Osteocyte (in vitro differentiated cells): ENCODE results near the gene ZFP3. TPM values are rescaled to one million over a fixed set of nuclear protein-coding genes. Genes with fewer than 3 reads are reported as not detected.
A peak's percentile ranks its signal among the peaks of the same experiment; 100 is the strongest.
"Not testable (repeated sequence)": the region's sequence is repeated elsewhere in the genome, so short reads cannot be mapped to it uniquely, and the experiment has no call there.

Source experiments
- DNase-seq: peaks from one replicate; pipeline ENCODE4 v3.0.0; 2021; ENCODE audit warnings: mixed read lengths; ENCODE audit not compliant: unreplicated experiment; ENCODE audit errors: extremely low spot score
- H3K27ac Mint-ChIP-seq: one replicate; pipeline ENCODE4 v1.8.0; 2021; ENCODE audit warnings: mild to moderate bottlenecking, mixed read lengths; ENCODE audit not compliant: unreplicated experiment
- H3K27me3 Mint-ChIP-seq: one replicate; pipeline ENCODE4 v1.8.0; 2021; ENCODE audit warnings: mixed read lengths; ENCODE audit not compliant: unreplicated experiment
- H3K36me3 Mint-ChIP-seq: one replicate; pipeline ENCODE4 v1.8.0; 2021; ENCODE audit warnings: mixed read lengths; ENCODE audit not compliant: unreplicated experiment
- H3K4me1 Mint-ChIP-seq: one replicate; pipeline ENCODE4 v1.8.0; 2021; ENCODE audit warnings: mixed read lengths; ENCODE audit not compliant: unreplicated experiment
- H3K4me3 Mint-ChIP-seq: one replicate; pipeline ENCODE4 v1.8.0; 2021; ENCODE audit warnings: mild to moderate bottlenecking, moderate library complexity, mixed read lengths; ENCODE audit not compliant: unreplicated experiment
- H3K9me3 Mint-ChIP-seq: one replicate; pipeline ENCODE4 v1.8.0; 2021; ENCODE audit warnings: mixed read lengths; ENCODE audit not compliant: unreplicated experiment
- total RNA-seq: library from RNA; stranded (reverse); gene quantifications from 2 replicates; pipeline ENCODE4 v1.2.1, GENCODE V29; 2021
- TF ChIP-seq, protein P1 (sequence below): fragments of 200-600 bp; sonication (generic); IDR thresholded peaks from 2 replicates; pipeline ENCODE4 v1.5.0; 2021; ENCODE audit warnings: antibody characterized with exemption, mild to moderate bottlenecking, moderate library complexity

Gene ZFP3
- total RNA-seq, 1 donor from 2014 or later, result 0.78 TPM

- DNase-seq, result no peak
These were observed 60.6 kb downstream of the ZFP3 start for GRCh38 chr17:5138616-5139457.

GRCh38 chr17:5139458-5139732 lies 61.1 kb downstream of the ZFP3 start:
- Mint-ChIP-seq H3K27ac (no peak overlapping the region), H3K4me3 (no peak overlapping the region), H3K36me3 (no peaks in the 10 kb centered on the region), H3K9me3 (no peaks in the 10 kb centered on the region), H3K27me3 (peaks cover 9% of the 10 kb centered on the region), H3K4me1 (no peaks in the 10 kb centered on the region)
- TF ChIP-seq, protein P1, sequence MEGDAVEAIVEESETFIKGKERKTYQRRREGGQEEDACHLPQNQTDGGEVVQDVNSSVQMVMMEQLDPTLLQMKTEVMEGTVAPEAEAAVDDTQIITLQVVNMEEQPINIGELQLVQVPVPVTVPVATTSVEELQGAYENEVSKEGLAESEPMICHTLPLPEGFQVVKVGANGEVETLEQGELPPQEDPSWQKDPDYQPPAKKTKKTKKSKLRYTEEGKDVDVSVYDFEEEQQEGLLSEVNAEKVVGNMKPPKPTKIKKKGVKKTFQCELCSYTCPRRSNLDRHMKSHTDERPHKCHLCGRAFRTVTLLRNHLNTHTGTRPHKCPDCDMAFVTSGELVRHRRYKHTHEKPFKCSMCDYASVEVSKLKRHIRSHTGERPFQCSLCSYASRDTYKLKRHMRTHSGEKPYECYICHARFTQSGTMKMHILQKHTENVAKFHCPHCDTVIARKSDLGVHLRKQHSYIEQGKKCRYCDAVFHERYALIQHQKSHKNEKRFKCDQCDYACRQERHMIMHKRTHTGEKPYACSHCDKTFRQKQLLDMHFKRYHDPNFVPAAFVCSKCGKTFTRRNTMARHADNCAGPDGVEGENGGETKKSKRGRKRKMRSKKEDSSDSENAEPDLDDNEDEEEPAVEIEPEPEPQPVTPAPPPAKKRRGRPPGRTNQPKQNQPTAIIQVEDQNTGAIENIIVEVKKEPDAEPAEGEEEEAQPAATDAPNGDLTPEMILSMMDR, result no peak
- DNase-seq, result peak; percentile 76

More at GRCh38 chr17:5138616-5139457, 60.6 kb downstream of the ZFP3 start:
- Mint-ChIP-seq H3K9me3 (no peaks in the 10 kb centered on the region), H3K27me3 (peaks cover 7% of the 10 kb centered on the region), H3K4me1 (no peaks in the 10 kb centered on the region), H3K4me3 (no peak overlapping the region), H3K27ac (no peak overlapping the region), H3K36me3 (no peaks in the 10 kb centered on the region)
- TF ChIP-seq, protein P1, result no peak

GRCh38 chr17:5142877-5143276 lies 64.6 kb downstream of the ZFP3 start:
- not testable (repeated sequence) for H3K9me3 Mint-ChIP-seq

More at GRCh38 chr17:5142877-5143276, 64.6 kb downstream of the ZFP3 start:
- H3K4me3 Mint-ChIP-seq, DNase-seq, H3K36me3 Mint-ChIP-seq, H3K4me1 Mint-ChIP-seq, H3K27ac Mint-ChIP-seq: not testable (repeated sequence)
- H3K27me3 Mint-ChIP-seq, result peaks cover 30% of the 10 kb centered on the region

Other genes with a start within 250 kb of the ZFP3 start
- gene MINK1, start 245.1 kb upstream of the ZFP3 start, total RNA-seq, result 93.2 and 93.3 TPM in 2 replicates
- 0.78 and 1.3 TPM in 2 replicates for gene C17orf107, start 178.9 kb upstream of the ZFP3 start, total RNA-seq
- gene CHRNE, start 175.4 kb upstream of the ZFP3 start, total RNA-seq, result 0.27 TPM in 1 of 2 replicates, not detected in the other
- not detected in 2 replicates for gene GP1BA, start 146.2 kb upstream of the ZFP3 start, total RNA-seq
- 59.6 and 60.6 TPM in 2 replicates for gene SLC25A11, start 138.4 kb upstream of the ZFP3 start, total RNA-seq
- 105 and 115 TPM in 2 replicates for gene RNF167, start 138.2 kb upstream of the ZFP3 start, total RNA-seq
- gene PFN1, start 129.9 kb upstream of the ZFP3 start, total RNA-seq, result 509 and 514 TPM in 2 replicates
- gene ENO3, start 127.3 kb upstream of the ZFP3 start, total RNA-seq, result 9.4 and 9.5 TPM in 2 replicates
- gene SPAG7, start 110.7 kb upstream of the ZFP3 start, total RNA-seq, result 90.8 and 92.9 TPM in 2 replicates
- 69.4 and 83.5 TPM in 2 replicates for gene CAMTA2, start 90.8 kb upstream of the ZFP3 start, total RNA-seq
- gene INCA1, start 80.9 kb upstream of the ZFP3 start, total RNA-seq, result 0.89 and 1.8 TPM in 2 replicates
- gene KIF1C, start 80.5 kb upstream of the ZFP3 start, total RNA-seq, result 123 and 127 TPM in 2 replicates
- not detected in 2 replicates for gene SLC52A1, start 43.0 kb upstream of the ZFP3 start, total RNA-seq
- gene ZNF232, start 33.4 kb downstream of the ZFP3 start, total RNA-seq, result 7.9 and 8.5 TPM in 2 replicates
- gene USP6, start 37.6 kb downstream of the ZFP3 start, total RNA-seq, result 0.13 and 0.16 TPM in 2 replicates
- 9.2 and 10.4 TPM in 2 replicates for gene ZNF594, start 113.4 kb downstream of the ZFP3 start, total RNA-seq
- gene SCIMP, start 156.4 kb downstream of the ZFP3 start, total RNA-seq, result not detected in 2 replicates
- 50.1 and 57.7 TPM in 2 replicates for gene RABEP1, start 203.8 kb downstream of the ZFP3 start, total RNA-seq